AG10803 (cell line): ENCODE measurements around the gene SEMA6A.

Experiments used
- DNase-seq: peaks from one replicate; pipeline ENCODE4 v3.0.0; 2010; ENCODE audit warnings: low read depth
- H3K4me3 ChIP-seq: 2 replicates; pipeline ENCODE4 v1.5.1; 2011; ENCODE audit warnings: mild to moderate bottlenecking, low read length, control low read depth
- TF ChIP-seq, protein P1 (sequence below): conservative IDR thresholded peaks from 2 replicates; pipeline ENCODE4 v1.5.1; 2011; ENCODE audit warnings: mild to moderate bottlenecking, low read length, control low read depth, inconsistent platforms

The SEMA6A gene

DNA sequence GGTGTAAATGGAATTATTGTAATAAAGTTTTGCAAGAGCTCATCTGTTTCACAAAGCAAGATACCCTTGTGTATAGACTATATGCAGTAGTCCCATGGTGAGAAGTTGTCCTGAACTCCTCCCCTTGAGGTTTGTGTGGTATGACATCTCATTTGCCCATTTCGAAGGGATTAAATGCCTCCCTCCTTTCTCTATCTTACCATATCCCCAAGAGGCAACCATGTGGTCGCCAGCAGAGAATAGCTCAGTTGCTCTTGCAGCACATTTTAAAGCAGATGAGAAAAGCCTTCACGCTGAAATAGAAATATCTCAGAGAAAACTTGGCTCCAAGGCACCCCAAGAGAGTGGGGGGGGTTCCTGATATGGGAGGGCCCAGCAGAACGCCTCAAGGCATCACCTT, 4.6 kb downstream of the SEMA6A start:
- no peak for DNase-seq
- TF ChIP-seq, protein P1, sequence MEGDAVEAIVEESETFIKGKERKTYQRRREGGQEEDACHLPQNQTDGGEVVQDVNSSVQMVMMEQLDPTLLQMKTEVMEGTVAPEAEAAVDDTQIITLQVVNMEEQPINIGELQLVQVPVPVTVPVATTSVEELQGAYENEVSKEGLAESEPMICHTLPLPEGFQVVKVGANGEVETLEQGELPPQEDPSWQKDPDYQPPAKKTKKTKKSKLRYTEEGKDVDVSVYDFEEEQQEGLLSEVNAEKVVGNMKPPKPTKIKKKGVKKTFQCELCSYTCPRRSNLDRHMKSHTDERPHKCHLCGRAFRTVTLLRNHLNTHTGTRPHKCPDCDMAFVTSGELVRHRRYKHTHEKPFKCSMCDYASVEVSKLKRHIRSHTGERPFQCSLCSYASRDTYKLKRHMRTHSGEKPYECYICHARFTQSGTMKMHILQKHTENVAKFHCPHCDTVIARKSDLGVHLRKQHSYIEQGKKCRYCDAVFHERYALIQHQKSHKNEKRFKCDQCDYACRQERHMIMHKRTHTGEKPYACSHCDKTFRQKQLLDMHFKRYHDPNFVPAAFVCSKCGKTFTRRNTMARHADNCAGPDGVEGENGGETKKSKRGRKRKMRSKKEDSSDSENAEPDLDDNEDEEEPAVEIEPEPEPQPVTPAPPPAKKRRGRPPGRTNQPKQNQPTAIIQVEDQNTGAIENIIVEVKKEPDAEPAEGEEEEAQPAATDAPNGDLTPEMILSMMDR, result no peak
- no peak overlapping the region for H3K4me3 ChIP-seq

DNA sequence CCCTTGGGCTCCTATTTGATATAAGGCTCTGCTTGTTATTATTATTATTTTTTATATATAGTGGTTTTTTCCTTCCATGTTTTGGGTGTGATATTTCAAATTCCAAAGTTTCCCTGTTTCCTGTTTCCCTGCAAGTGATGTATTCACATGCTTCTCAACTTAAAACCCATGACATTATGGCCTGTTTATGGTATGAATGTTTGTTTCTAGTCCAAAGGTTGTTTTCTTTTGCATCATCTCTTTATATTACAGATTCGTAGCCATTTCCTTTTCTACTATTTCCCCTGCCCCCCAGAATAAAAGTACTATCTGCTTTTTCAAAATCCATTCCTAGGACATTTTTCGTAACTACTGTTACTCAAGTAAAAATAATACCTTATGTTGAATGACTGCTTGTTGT, 7.5 kb downstream of the SEMA6A start:
- TF ChIP-seq, protein P1, result no peak

DNA sequence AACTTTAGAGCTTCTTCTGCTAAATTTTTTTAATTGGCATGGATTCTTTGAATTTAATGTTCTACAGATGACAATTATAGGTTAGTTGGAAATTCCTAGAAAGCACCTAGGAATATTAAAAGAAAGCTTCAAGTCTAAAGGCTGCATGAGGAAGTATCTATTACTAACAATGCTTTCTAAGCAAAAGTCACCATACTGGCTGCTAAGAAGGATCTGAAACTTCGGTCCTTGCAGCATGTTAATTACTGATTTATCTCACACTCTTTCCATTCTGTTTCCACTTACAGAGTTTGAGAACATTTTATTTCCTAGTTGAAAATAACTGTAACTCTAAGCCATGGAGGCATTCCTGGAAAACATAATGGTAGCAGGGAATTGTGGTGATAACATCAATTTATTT, 8.4 kb downstream of the SEMA6A start:
- DNase-seq, result no peak
- no peak overlapping the region for H3K4me3 ChIP-seq
- TF ChIP-seq, protein P1, result no peak

More for the DNA sequence above, 7.5 kb downstream of the SEMA6A start:
- DNase-seq, result no peak
- H3K4me3 ChIP-seq, result no peak overlapping the region

DNA sequence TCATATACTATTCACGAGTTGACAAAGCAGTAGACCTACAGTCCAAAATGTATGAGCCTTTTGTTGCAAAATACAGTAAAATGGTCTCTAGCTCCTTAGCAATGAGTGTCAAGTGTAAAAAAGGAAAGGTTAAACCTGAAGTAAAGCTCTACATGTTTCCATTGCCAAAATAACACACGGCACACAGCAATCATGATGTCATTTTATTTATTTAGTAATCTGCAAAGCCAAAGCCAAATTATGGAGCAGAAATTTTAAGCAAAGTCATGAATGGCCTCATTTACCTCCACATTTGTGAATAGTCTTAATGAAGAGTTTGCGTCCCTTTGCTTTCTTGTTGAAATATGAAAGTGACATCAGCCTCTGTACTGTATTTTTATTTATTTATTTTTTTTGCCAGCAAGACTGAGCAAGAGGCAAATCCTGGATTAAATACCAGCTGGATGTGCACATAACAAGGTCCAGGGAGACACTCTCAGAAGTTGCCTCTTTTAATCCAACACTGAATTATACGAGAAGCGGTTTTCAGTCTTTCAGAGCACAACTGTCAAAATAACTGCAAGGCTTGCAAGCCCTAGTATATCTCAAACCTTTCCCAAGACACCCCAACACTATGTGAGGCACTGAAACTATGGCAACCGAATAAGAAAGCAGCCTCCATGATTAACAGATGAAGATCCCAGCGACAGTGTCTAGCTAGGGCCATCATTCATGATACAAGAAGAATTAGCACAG, 9.7 kb downstream of the SEMA6A start:
- TF ChIP-seq, protein P1, result no peak
- DNase-seq, result no peak
- no peak overlapping the region for H3K4me3 ChIP-seq

DNA sequence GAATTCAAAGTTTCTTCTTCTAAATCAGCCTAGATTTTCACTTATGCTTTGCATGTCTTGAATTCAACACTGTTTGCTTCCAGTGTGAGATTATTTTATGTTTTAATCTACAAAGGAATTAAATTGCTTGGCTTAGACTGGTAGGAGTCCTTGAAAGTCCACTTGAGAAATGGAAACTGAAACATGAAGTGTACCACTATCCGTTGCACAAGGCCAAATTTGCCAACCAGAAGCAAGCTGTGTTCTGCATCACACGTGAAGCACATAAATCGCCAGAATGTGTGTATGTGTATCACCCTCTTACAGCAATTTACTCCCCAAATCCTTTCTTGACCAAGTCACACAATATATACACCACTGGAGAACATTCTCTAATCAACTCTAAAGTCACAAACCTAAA, 10.3 kb downstream of the SEMA6A start:
- no peak for DNase-seq
- TF ChIP-seq, protein P1, result no peak
- H3K4me3 ChIP-seq, result no peak overlapping the region

DNA sequence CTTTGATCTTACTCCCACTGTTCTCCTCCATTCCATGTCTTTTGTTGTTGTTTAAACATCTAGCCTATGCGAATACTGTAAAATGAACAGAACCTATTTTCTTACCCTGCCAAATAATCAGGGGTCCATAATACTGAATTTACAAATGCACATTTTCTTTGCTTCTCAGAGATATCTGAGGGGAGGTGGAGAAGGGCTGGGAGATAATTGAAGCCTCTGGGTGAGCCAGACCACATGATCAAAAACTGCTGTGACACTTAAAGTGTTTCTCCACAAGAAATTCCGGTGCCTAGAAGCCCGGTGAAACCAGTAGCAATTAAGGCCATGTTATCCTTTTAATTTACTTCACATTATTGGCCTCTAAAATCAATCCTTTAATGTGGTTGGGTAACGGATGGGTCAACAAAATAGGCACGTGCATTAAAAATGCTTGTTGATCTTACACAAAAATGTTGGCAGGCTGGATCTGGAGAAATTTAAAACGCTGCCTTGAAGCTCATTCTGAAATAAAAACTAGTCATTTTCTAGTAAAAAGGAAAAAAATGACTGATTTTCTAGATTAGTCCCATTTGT, 10.8 kb downstream of the SEMA6A start:
- H3K4me3 ChIP-seq, result no peak overlapping the region
- no peak for DNase-seq
- TF ChIP-seq, protein P1, result no peak

DNA sequence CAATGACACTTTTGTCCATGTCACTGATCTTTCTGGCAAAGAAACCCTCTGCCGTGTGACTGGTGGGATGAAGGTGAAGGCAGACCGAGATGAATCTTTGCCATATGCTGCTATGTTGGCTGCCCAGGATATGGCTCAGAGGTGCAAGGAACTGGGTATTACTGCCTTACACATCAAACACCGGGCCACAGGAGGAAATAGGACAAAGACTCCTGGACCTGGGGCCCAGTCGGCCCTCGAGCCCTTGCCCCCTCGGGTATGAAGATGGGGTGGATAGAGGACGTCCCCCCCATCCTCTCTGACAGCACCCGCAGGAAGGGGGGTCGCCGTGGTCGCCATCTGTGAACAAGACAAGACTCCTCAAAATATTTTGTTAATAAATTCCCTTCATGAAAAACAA, 12.0 kb downstream of the SEMA6A start:
- no peak for DNase-seq
- TF ChIP-seq, protein P1, result no peak
- H3K4me3 ChIP-seq, result no peak overlapping the region
